ENCODE measurements around the gene CELSR1. TPM values are rescaled to one million over a fixed set of nuclear protein-coding genes. Genes with fewer than 3 reads are reported as not detected.

The CELSR1 gene
- total and polyA plus RNA-seq, 2 of the 13 experiments (the other 11 are each of a cell fraction or from before 2014, with no cell fraction given): 0.78 to 1.8 TPM

DNA sequence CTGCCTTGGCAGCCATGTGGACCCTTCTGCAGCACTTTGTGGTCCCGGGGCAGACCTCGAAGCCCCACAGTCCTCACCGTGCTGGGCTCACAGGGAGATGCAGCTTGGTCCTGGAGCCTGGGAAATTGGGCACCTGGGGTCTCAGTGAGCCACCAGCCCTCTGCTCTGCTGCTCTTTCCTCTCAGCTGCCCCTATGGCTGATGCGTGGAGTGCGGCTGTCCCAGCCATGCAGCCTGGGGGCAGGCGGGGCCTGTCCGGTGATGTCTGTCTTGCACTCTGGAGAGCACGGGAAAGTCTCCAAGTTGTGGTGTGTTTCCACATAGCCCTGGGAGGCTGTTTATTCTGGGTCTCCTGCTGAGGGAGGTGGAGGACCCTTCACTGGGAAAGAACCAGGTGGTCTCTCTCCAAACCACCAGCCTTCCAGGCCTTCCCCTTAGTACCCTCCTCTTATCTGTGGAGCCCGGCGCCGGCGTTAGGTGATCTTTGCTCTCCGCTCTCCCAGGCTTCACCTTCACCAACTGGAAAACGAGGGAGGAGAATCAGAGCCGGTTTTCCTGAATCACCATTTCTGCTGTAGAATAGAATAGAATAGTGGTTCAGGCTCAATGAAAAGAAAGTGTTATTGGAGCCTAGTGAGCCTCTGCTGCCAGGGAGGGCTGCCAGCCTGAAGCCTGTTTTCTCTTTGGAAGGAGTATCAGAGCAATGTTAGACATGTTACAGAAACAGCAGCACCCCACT, 41.6 kb upstream of the CELSR1 start (continued):
- TF ChIP-seq ZNF609 (CRISPR knock-in tag; IDR thresholded peaks at IDR 0.05; ENCODE audit: borderline replicate concordance) (no peak), THAP9 (CRISPR knock-in tag; IDR thresholded peaks at IDR 0.05; ENCODE audit: borderline replicate concordance) (peak; percentile 13; the same call in 1 of the 2 replicates), LBX2 (CRISPR knock-in tag; IDR thresholded peaks at IDR 0.05; ENCODE audit: borderline replicate concordance) (0 out of 2 replicates have a peak, but pooled peaks have one; percentile 43), HNRNPLL (IDR thresholded peaks at IDR 0.05; ENCODE audit: low read depth, low read length, poor library complexity, severe bottlenecking) (peak; percentile 54), ZNF710 (CRISPR knock-in tag; IDR thresholded peaks at IDR 0.05; ENCODE audit: borderline replicate concordance) (peak; percentile 50; the same call in 1 of the 2 replicates), HOXA3 (CRISPR knock-in tag; IDR thresholded peaks at IDR 0.05) (peak; percentile 22; the same call in 1 of the 2 replicates), MAZ (IDR thresholded peaks at IDR 0.05; ENCODE audit: borderline replicate concordance, low read depth, low read length) (no peak), MAZ (CRISPR knock-in tag; IDR thresholded peaks at IDR 0.05; ENCODE audit: low read depth) (0 out of 2 replicates have a peak, but pooled peaks have one; percentile 31), HNF4A (CRISPR knock-in tag; IDR thresholded peaks at IDR 0.05) (peak; percentile 68), U2AF2 (IDR thresholded peaks at IDR 0.05; ENCODE audit: low read depth, low read length) (no peak), PHF21A (CRISPR knock-in tag; IDR thresholded peaks at IDR 0.05) (peak; percentile 57; the same call in 1 of the 2 replicates), RARA (CRISPR knock-in tag; IDR thresholded peaks at IDR 0.05) (no peak)
- TF ChIP-seq, protein P1, sequence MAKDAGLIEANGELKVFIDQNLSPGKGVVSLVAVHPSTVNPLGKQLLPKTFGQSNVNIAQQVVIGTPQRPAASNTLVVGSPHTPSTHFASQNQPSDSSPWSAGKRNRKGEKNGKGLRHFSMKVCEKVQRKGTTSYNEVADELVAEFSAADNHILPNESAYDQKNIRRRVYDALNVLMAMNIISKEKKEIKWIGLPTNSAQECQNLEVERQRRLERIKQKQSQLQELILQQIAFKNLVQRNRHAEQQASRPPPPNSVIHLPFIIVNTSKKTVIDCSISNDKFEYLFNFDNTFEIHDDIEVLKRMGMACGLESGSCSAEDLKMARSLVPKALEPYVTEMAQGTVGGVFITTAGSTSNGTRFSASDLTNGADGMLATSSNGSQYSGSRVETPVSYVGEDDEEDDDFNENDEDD (CRISPR knock-in tag; IDR thresholded peaks at IDR 0.05; ENCODE audit: borderline replicate concordance): 0 out of 2 replicates have a peak, but pooled peaks have one; percentile 21
- TF ChIP-seq, protein P2, sequence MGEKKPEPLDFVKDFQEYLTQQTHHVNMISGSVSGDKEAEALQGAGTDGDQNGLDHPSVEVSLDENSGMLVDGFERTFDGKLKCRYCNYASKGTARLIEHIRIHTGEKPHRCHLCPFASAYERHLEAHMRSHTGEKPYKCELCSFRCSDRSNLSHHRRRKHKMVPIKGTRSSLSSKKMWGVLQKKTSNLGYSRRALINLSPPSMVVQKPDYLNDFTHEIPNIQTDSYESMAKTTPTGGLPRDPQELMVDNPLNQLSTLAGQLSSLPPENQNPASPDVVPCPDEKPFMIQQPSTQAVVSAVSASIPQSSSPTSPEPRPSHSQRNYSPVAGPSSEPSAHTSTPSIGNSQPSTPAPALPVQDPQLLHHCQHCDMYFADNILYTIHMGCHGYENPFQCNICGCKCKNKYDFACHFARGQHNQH (CRISPR knock-in tag; IDR thresholded peaks at IDR 0.05): no peak
